Effector CD8-positive, alpha-beta T cell (primary cell): ENCODE results near the gene XPC.

Experiments
- DNase-seq: peaks from one replicate; lab custom pipeline; 2025; lab: John Stamatoyannopoulos, UW

XPC gene

GRCh38 chr3:14147617-14148016 lies 30.8 kb downstream of the XPC start:
- no peak for DNase-seq

GRCh38 chr3:14147066-14147435 lies 31.4 kb downstream of the XPC start:
- DNase-seq, result no peak

GRCh38 chr3:14146381-14147065 lies 31.9 kb downstream of the XPC start:
- no peak for DNase-seq

GRCh38 chr3:14145670-14146380 lies 32.6 kb downstream of the XPC start:
- no peak for DNase-seq

GRCh38 chr3:14145236-14145635 lies 33.2 kb downstream of the XPC start:
- DNase-seq, result no peak

GRCh38 chr3:14144423-14145075 lies 33.9 kb downstream of the XPC start:
- DNase-seq, result peak; percentile 39

GRCh38 chr3:14143271-14144225 lies 34.9 kb downstream of the XPC start:
- no peak for DNase-seq

GRCh38 chr3:14142567-14143270 lies 35.7 kb downstream of the XPC start:
- peak; percentile 14 for DNase-seq

- no peak for DNase-seq
Observed at GRCh38 chr3:14141602-14142341, 36.6 kb downstream of the XPC start.

GRCh38 chr3:14141144-14141543 lies 37.3 kb downstream of the XPC start:
- no peak for DNase-seq

- no peak for DNase-seq
Observed at GRCh38 chr3:14140668-14141067, 37.7 kb downstream of the XPC start.

- DNase-seq, result no peak
Observed at GRCh38 chr3:14139771-14140170, 38.6 kb downstream of the XPC start.

- DNase-seq, result no peak
Observed at GRCh38 chr3:14138878-14139655, 39.3 kb downstream of the XPC start.

GRCh38 chr3:14138109-14138877 lies 40.1 kb downstream of the XPC start:
- no peak for DNase-seq

- DNase-seq, result no peak
Observed at GRCh38 chr3:14137445-14137844, 41.0 kb downstream of the XPC start.

- DNase-seq, result no peak
Observed at GRCh38 chr3:14137004-14137403, 41.4 kb downstream of the XPC start.

- no peak for DNase-seq
Observed at GRCh38 chr3:14135581-14135980, 42.8 kb downstream of the XPC start.

GRCh38 chr3:14134291-14134690 lies 44.1 kb downstream of the XPC start:
- DNase-seq, result no peak

- no peak for DNase-seq
Observed at GRCh38 chr3:14133876-14134275, 44.5 kb downstream of the XPC start.
